Stomach smooth muscle (tissue), 2 donors: ENCODE results near the gene TSHB.

Source experiments
- H3K27ac ChIP-seq: one replicate; pipeline ENCODE4 v1.7.0; 2013; ENCODE audit warnings: mild to moderate bottlenecking, low read length, inconsistent platforms
- H3K27me3 ChIP-seq, 2 donors: one replicate each; pipeline ENCODE4 v1.7.0; 2013; ENCODE audit warnings: low read length in 2 of 2; ENCODE audit not compliant: insufficient read depth in 2 of 2, control insufficient read depth in 1 of 2
- H3K36me3 ChIP-seq, 2 donors: one replicate each; pipeline ENCODE4 v1.7.0; 2013; ENCODE audit warnings: low read length in 2 of 2; ENCODE audit not compliant: control insufficient read depth in 2 of 2, insufficient read depth in 2 of 2
- H3K4me1 ChIP-seq: one replicate; pipeline ENCODE4 v1.7.0; 2013; ENCODE audit warnings: low read length; ENCODE audit not compliant: control insufficient read depth, insufficient read depth
- H3K4me3 ChIP-seq, 2 donors: one replicate each; pipeline ENCODE4 v1.7.0; 2013; ENCODE audit warnings: low read length in 2 of 2
- H3K9ac ChIP-seq, 2 donors: one replicate each; pipeline ENCODE4 v1.7.0; 2013; ENCODE audit warnings: low read length in 2 of 2, mild to moderate bottlenecking in 1 of 2
- H3K9me3 ChIP-seq, 2 donors: one replicate each; pipeline ENCODE4 v1.7.0; 2013; ENCODE audit warnings: low read length in 2 of 2; ENCODE audit not compliant: control insufficient read depth in 2 of 2
- donor health status: healthy.
- donor health status: Pancreatic carcinoma.

TSHB gene

GRCh38 chr1:115073298-115074087 is 43.9 kb downstream of the TSHB start:
- Histone ChIP-seq H3K36me3 (peaks cover 2% of the 10 kb centered on the region in 2 donors), H3K27me3 (no peaks in the 10 kb centered on the region), H3K27ac (peak overlapping the region; percentile 80), H3K4me1 (peaks cover 66% of the 10 kb centered on the region), H3K9ac (peak overlapping the region in 1 of 2 donors; percentile 51), H3K9me3 (no peaks in the 10 kb centered on the region), H3K4me3 (peak overlapping the region; percentile 50 to 58)

- no peaks in the 10 kb centered on the region for H3K27me3 ChIP-seq
- peaks cover 55% of the 10 kb centered on the region for H3K4me1 ChIP-seq
- no peak overlapping the region for H3K4me3 ChIP-seq
- no peak overlapping the region for H3K9ac ChIP-seq
- peak overlapping the region; percentile 80 for H3K27ac ChIP-seq
- H3K9me3 ChIP-seq = no peaks in the 10 kb centered on the region
- H3K36me3 ChIP-seq = peaks cover 5 to 6% of the 10 kb centered on the region in 2 donors
Measured at GRCh38 chr1:115074839-115075534, 45.4 kb downstream of the TSHB start.

GRCh38 chr1:115076384-115076915 is 46.8 kb downstream of the TSHB start:
- no peak overlapping the region for H3K4me3 ChIP-seq
- peaks cover 5 to 6% of the 10 kb centered on the region in 2 donors for H3K36me3 ChIP-seq
- H3K27me3 ChIP-seq = no peaks in the 10 kb centered on the region
- H3K27ac ChIP-seq = peak overlapping the region; percentile 80
- H3K4me1 ChIP-seq = peaks cover 55% of the 10 kb centered on the region
- no peaks in the 10 kb centered on the region for H3K9me3 ChIP-seq
- H3K9ac ChIP-seq = no peak overlapping the region

DNA sequence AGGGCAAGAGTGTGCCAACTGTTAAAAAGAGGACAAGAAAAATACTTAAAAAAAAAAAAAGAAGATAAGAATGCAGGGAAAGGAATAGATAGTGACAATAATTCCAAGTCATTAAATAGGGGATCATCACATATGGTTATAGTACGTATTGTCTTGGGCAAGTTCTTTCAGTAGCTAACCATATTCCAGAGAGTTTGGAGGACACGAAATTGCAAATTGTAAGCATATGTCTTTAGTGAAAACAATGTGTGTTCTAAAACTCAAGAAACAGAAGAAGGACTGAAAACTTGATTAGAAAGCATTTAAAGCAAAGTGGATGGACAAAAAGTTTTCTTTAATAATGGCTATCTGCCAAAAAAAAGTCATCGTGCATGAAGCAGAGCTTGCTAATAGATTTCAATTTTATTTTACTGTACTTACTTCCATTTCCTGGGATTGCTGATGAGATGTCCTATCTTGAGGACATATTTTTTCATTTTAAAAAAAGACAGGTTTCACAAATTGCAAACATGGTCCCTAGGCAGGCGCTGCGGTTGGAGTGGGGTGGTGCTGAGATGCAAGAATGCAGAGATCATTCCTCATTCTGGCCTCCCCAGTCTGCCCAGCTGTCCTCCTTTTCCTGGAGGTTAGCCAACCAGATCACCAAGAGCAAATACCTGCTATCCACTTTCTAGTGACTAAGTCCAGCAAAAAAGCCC is 47.8 kb downstream of the TSHB start:
- H3K36me3 ChIP-seq = peaks cover 3 to 6% of the 10 kb centered on the region in 2 donors

GRCh38 chr1:115077984-115078330 is 48.3 kb downstream of the TSHB start:
- H3K9me3 ChIP-seq = no peaks in the 10 kb centered on the region
- peaks cover 48% of the 10 kb centered on the region for H3K4me1 ChIP-seq
- no peak overlapping the region for H3K9ac ChIP-seq
- H3K36me3 ChIP-seq = peaks cover 3 to 6% of the 10 kb centered on the region in 2 donors
- H3K27ac ChIP-seq = peak overlapping the region; percentile 6
- no peaks in the 10 kb centered on the region for H3K27me3 ChIP-seq
- H3K4me3 ChIP-seq = no peak overlapping the region

More for the DNA sequence above, 47.8 kb downstream of the TSHB start:
- Histone ChIP-seq H3K4me1 (peaks cover 53% of the 10 kb centered on the region), H3K27ac (peak overlapping the region; percentile 6), H3K27me3 (no peaks in the 10 kb centered on the region), H3K9ac (no peak overlapping the region), H3K9me3 (no peaks in the 10 kb centered on the region), H3K4me3 (no peak overlapping the region)

DNA sequence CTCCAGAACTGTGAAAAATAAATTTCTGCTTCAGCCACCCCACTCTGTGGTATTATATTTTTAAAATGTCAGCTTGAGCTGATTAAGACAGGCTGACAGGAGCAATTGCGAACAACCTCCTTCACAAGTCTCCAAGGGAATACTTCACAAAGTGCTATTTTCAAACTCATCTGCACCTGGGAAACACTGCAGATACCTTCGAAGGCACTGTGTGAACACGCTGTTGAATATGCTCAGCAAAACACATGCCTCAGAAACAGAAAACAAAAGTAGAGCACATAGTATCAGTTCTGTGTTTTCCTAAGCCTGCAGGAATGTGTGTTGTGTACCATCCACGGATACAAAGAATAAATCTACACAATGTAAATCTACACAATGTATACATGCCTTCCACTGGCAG is 49.1 kb downstream of the TSHB start:
- H3K36me3 ChIP-seq = peaks cover 3 to 6% of the 10 kb centered on the region in 2 donors
- H3K27me3 ChIP-seq = no peaks in the 10 kb centered on the region
- no peak overlapping the region for H3K27ac ChIP-seq
- no peak overlapping the region for H3K4me3 ChIP-seq
- H3K9me3 ChIP-seq = no peaks in the 10 kb centered on the region
- H3K4me1 ChIP-seq = peaks cover 48% of the 10 kb centered on the region
- H3K9ac ChIP-seq = no peak overlapping the region

- peaks cover 47% of the 10 kb centered on the region for H3K4me1 ChIP-seq
- no peaks in the 10 kb centered on the region for H3K9me3 ChIP-seq
- peaks cover 3 to 6% of the 10 kb centered on the region in 2 donors for H3K36me3 ChIP-seq
- peak overlapping the region; percentile 99 for H3K27ac ChIP-seq
- no peak overlapping the region for H3K4me3 ChIP-seq
- H3K9ac ChIP-seq = peak overlapping the region in 1 of 2 donors; percentile 30
- H3K27me3 ChIP-seq = no peaks in the 10 kb centered on the region
Measured at GRCh38 chr1:115082949-115083348, 53.3 kb downstream of the TSHB start.
